Measurements from ENCODE around the gene SLC25A23. TPM values are rescaled to one million over a fixed set of nuclear protein-coding genes. Genes with fewer than 3 reads are reported as not detected.

Gene SLC25A23
- polyA plus RNA-seq, 2 of the 4 experiments (the other 2 are of a cell fraction), result 3.3 to 18.2 TPM

DNA sequence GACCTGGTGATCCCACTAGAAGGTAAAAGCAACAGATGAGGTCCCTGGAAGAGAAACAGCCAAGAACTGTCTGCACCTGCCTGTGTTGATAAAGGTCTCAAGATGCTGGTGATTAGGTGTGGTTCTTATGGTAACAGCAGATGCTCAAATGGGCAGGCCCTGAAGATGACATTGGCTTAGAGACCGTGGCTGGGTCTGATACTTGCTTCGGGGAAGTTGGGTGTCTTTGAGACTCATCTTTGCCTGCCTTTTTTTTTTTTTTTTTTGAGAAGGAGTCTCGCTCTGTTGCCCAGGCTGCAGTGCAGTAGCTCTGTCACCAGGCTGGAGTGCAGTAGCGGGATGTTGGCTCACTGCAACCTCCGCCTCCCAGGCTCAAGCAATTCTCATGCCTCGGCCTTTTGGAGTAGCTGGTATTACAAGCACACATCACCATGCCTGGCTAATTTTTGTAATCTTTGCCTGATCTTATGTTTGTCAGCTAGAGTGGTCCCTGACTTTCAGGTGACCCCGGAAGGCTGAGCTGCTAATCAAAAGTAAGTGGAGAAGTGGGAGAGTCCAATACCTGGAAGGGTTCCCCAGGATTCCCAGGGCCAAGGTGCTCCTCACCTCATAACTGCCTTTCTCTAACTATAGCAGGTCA, 7.9 kb downstream of the SLC25A23 start:
- ATAC-seq, result no peak
- no peak overlapping the region for H3K4me3 ChIP-seq
- ChIA-PET CTCF (no interaction called here), POLR2A (no interaction called here)
- H3K4me1 ChIP-seq, result no peaks in the 10 kb centered on the region
- DNase-seq (ENCODE audit: low read depth in 1 of 2, low spot score in 1 of 2), result no peak
- FAIRE-seq, result no peak
- no peaks in the 10 kb centered on the region; the same call in 2 of the 3 replicates for H3K9me3 ChIP-seq
- H3K4me2 ChIP-seq, result no peak overlapping the region
- H3K27ac ChIP-seq, result no peak overlapping the region
- WGBS (ENCODE audit: missing lambda C conversion rate), result 97% methylated on average over 7 of the region's 7 CpGs
- TF ChIP-seq SMC3 (IDR thresholded peaks at IDR 0.05) (no peak), POLR2A (IDR thresholded peaks at IDR 0.05; ENCODE audit: low read length) (no peak), ZFP36 (IDR thresholded peaks at IDR 0.05; ENCODE audit: borderline replicate concordance, partially characterized antibody) (no peak), RCOR1 (IDR thresholded peaks at IDR 0.05; ENCODE audit: low read depth, low read length) (no peak), NR3C1 (IDR thresholded peaks at IDR 0.05) (no peak), HES2 (IDR thresholded peaks at IDR 0.05) (no peak), EHF (CRISPR knock-in tag; IDR thresholded peaks at IDR 0.05) (no peak), HDAC2 (IDR thresholded peaks at IDR 0.05) (no peak), NFE2L2 (conservative IDR thresholded peaks at IDR 0.05; ENCODE audit: low read length) (no peak), HEYL (CRISPR knock-in tag; IDR thresholded peaks at IDR 0.05) (no peak), RARB (CRISPR knock-in tag; IDR thresholded peaks at IDR 0.05) (no peak), MAFK (IDR thresholded peaks at IDR 0.05; ENCODE audit: partially characterized antibody) (no peak), CHD4 (IDR thresholded peaks at IDR 0.05; ENCODE audit: borderline replicate concordance) (no peak)
- TF ChIP-seq, protein P1, sequence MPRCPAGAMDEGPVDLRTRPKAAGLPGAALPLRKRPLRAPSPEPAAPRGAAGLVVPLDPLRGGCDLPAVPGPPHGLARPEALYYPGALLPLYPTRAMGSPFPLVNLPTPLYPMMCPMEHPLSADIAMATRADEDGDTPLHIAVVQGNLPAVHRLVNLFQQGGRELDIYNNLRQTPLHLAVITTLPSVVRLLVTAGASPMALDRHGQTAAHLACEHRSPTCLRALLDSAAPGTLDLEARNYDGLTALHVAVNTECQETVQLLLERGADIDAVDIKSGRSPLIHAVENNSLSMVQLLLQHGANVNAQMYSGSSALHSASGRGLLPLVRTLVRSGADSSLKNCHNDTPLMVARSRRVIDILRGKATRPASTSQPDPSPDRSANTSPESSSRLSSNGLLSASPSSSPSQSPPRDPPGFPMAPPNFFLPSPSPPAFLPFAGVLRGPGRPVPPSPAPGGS (IDR thresholded peaks at IDR 0.05), result no peak
- TF ChIP-seq, protein P2, sequence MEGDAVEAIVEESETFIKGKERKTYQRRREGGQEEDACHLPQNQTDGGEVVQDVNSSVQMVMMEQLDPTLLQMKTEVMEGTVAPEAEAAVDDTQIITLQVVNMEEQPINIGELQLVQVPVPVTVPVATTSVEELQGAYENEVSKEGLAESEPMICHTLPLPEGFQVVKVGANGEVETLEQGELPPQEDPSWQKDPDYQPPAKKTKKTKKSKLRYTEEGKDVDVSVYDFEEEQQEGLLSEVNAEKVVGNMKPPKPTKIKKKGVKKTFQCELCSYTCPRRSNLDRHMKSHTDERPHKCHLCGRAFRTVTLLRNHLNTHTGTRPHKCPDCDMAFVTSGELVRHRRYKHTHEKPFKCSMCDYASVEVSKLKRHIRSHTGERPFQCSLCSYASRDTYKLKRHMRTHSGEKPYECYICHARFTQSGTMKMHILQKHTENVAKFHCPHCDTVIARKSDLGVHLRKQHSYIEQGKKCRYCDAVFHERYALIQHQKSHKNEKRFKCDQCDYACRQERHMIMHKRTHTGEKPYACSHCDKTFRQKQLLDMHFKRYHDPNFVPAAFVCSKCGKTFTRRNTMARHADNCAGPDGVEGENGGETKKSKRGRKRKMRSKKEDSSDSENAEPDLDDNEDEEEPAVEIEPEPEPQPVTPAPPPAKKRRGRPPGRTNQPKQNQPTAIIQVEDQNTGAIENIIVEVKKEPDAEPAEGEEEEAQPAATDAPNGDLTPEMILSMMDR (IDR thresholded peaks at IDR 0.05), result no peak

DNA sequence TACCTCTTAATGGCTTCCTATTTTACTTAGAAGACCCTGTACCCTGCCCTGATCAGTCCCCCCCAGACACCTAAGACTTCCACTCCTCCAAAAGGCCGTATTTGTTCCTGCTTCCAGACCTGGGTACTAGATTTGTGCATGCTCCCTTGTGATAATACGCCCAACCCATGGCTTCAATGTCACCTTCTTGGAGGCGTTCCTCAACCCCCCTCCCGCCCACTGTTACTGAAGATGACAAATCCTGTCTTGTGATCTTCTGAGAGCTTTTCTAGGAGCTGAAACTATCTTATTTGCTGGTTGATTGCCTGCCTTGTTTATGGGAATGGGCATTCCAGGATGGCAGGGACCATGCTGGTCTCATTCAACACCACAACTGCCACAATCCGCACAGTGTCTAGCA, 9.4 kb downstream of the SLC25A23 start:
- ChIA-PET CTCF (interaction anchor here (0.9 kb wide), 1 partner anchor 14 kb away, joined by 3 read pairs; no protein-coding TSS in a partner anchor), POLR2A (no interaction called here)
- no peak for ATAC-seq
- Histone ChIP-seq H3K4me2 (no peak overlapping the region), H3K9me3 (no peaks in the 10 kb centered on the region; the same call in 2 of the 3 replicates), H3K4me1 (no peaks in the 10 kb centered on the region), H3K27ac (no peak overlapping the region), H3K4me3 (no peak overlapping the region)
- FAIRE-seq, result no peak
- 88% methylated on average over 5 of the region's 5 CpGs for WGBS (ENCODE audit: missing lambda C conversion rate)
- TF ChIP-seq CBX8 (IDR thresholded peaks at IDR 0.05), result no peak
- no peak for TF ChIP-seq RARB (CRISPR knock-in tag; IDR thresholded peaks at IDR 0.05)
- no peak for TF ChIP-seq FOSL2 (IDR thresholded peaks at IDR 0.05)
- no peak for TF ChIP-seq FOSL2 (CRISPR knock-in tag; IDR thresholded peaks at IDR 0.05)
- no peak for TF ChIP-seq NFE2L2 (conservative IDR thresholded peaks at IDR 0.05; ENCODE audit: low read length)
- TF ChIP-seq PBX3 (IDR thresholded peaks at IDR 0.05), result no peak
- no peak for TF ChIP-seq CEBPB (IDR thresholded peaks at IDR 0.05)
- TF ChIP-seq RCOR1 (IDR thresholded peaks at IDR 0.05; ENCODE audit: low read depth, low read length), result no peak
- no peak for TF ChIP-seq HDAC2 (IDR thresholded peaks at IDR 0.05)
- TF ChIP-seq TFCP2L1 (CRISPR knock-in tag; IDR thresholded peaks at IDR 0.05), result no peak
- TF ChIP-seq PHF8 (IDR thresholded peaks at IDR 0.05; ENCODE audit: borderline replicate concordance, low read depth), result no peak
- TF ChIP-seq, protein P3, sequence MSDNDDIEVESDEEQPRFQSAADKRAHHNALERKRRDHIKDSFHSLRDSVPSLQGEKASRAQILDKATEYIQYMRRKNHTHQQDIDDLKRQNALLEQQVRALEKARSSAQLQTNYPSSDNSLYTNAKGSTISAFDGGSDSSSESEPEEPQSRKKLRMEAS (IDR thresholded peaks at IDR 0.05), result no peak
- TF ChIP-seq CHD2 (IDR thresholded peaks at IDR 0.05; ENCODE audit: low read length, partially characterized antibody), result no peak
- TF ChIP-seq NPAS2 (CRISPR knock-in tag; IDR thresholded peaks at IDR 0.05; ENCODE audit: borderline replicate concordance), result no peak
- TF ChIP-seq CBX2 (IDR thresholded peaks at IDR 0.05; ENCODE audit: borderline replicate concordance, low read depth), result no peak
- no peak for TF ChIP-seq POLR2A (IDR thresholded peaks at IDR 0.05; ENCODE audit: low read length)
- no peak for TF ChIP-seq HES2 (IDR thresholded peaks at IDR 0.05)
- TF ChIP-seq FOXS1 (CRISPR knock-in tag; IDR thresholded peaks at IDR 0.05), result no peak
- no peak for TF ChIP-seq USF2 (IDR thresholded peaks at IDR 0.05)
- no peak for TF ChIP-seq ESRRA (IDR thresholded peaks at IDR 0.05; ENCODE audit: borderline replicate concordance, low read length)
- TF ChIP-seq EHMT2 (IDR thresholded peaks at IDR 0.05; ENCODE audit: low read depth), result no peak
- no peak for DNase-seq (ENCODE audit: low read depth in 1 of 2, low spot score in 1 of 2)
